ENCODE measurements around the gene FAM3B. TPM values are rescaled to one million over a fixed set of nuclear protein-coding genes. Genes with fewer than 3 reads are reported as not detected.
"Not testable (repeated sequence)": the region's sequence is repeated elsewhere in the genome, so short reads cannot be mapped to it uniquely, and the experiment has no call there.

Gene FAM3B
- total and polyA plus RNA-seq, 5 donors = 0.29 to 0.79 (median 0.58) TPM; not detected in 1

DNA sequence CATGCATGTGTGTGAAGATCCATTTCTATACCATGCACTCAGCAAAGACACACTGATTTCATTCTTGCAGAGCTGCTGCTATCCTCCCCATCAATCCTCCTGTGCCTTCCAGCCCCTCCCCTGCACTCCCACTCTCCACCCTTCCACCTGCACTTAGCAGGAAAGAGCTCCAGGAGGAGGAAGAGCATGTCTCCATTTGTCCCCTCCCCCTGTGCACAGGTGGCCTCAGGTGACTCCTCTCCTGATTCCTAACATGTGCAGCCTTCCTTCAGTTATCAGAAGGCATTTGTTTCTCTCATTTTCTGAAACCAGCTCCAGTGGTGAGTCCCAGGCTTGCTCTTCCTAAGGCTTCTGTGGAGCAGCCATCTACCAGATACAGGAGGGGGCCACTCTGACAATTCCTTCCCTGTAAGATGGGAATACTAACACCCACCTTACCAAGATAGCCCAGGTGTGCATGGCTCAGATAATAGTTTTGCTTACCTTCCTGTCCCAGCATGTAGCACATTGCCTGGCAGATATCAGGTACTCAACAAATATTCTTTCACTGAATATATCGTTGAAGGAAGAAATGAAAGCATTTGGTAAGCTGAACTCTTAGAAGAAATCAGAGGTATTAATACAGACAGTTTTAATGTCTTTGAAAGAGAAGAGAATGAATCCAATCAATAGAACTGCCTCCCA, 21.9 kb upstream of the FAM3B start:
- Histone ChIP-seq H3K9me3 (ENCODE audit: control insufficient read depth, low read length) (no peaks in the 10 kb centered on the region), H3K4me3 (ENCODE audit: low read length) (no peak overlapping the region), H3K27ac (ENCODE audit: low read length) (no peak overlapping the region), H3K27me3 (ENCODE audit: control insufficient read depth, insufficient read depth) (peaks cover 2% of the 10 kb centered on the region), H3K4me1 (ENCODE audit: control insufficient read depth, insufficient read depth, low read length) (no peaks in the 10 kb centered on the region)
- intact Hi-C loops (cut with DNase I) = no loop called here
- 86% methylated on average over 1 of the region's 1 CpG for WGBS
- DNase-seq (no peak), ATAC-seq (no peak)

DNA sequence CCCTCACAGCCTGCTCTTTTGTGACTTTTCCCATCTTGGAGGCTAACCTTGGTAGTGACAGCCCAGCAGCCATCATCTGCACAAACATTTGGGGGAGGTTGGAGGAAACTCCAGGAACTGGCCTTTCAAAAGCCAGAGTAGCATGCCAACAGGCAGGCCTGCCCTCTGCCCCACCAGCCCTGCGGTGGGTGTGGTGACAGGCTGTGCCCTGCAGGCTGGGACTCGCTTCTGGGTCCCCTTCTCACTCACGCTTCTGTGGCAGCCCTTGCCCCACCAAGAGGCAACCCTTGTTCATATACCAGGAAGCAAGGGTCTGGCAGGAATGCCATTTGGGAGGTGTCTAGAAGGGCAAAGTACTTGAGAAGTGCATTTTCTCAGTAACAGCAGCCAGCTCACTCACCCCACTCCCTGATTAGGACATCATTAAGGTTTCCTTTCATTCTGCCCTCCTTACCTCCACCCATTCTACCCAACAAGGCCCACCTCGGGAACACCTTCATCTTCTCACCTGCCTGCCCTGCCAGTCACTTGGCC, 20.8 kb upstream of the FAM3B start:
- 86% methylated on average over 4 of the region's 4 CpGs for WGBS
- DNase-seq (no peak), ATAC-seq (no peak)
- intact Hi-C loops (cut with DNase I) = no loop called here
- Histone ChIP-seq H3K27ac (ENCODE audit: low read length) (no peak overlapping the region), H3K9me3 (ENCODE audit: control insufficient read depth, low read length) (no peaks in the 10 kb centered on the region), H3K4me3 (ENCODE audit: low read length) (no peak overlapping the region), H3K27me3 (ENCODE audit: control insufficient read depth, insufficient read depth) (peaks cover 2% of the 10 kb centered on the region), H3K4me1 (ENCODE audit: control insufficient read depth, insufficient read depth, low read length) (no peaks in the 10 kb centered on the region)

- Histone ChIP-seq H3K4me3 (ENCODE audit: low read length) (no peak overlapping the region), H3K27me3 (ENCODE audit: control insufficient read depth, insufficient read depth) (no peaks in the 10 kb centered on the region), H3K9me3 (ENCODE audit: control insufficient read depth, low read length) (no peaks in the 10 kb centered on the region), H3K27ac (ENCODE audit: low read length) (no peak overlapping the region), H3K4me1 (ENCODE audit: control insufficient read depth, insufficient read depth, low read length) (no peaks in the 10 kb centered on the region)
- intact Hi-C loops (cut with DNase I) = no loop called here
- DNase-seq (no peak), ATAC-seq (no peak)
- 85% methylated on average over 1 of the region's 1 CpG for WGBS
These were observed 13.6 kb upstream of the FAM3B start for GRCh38 chr21:41302976-41303375.

DNA sequence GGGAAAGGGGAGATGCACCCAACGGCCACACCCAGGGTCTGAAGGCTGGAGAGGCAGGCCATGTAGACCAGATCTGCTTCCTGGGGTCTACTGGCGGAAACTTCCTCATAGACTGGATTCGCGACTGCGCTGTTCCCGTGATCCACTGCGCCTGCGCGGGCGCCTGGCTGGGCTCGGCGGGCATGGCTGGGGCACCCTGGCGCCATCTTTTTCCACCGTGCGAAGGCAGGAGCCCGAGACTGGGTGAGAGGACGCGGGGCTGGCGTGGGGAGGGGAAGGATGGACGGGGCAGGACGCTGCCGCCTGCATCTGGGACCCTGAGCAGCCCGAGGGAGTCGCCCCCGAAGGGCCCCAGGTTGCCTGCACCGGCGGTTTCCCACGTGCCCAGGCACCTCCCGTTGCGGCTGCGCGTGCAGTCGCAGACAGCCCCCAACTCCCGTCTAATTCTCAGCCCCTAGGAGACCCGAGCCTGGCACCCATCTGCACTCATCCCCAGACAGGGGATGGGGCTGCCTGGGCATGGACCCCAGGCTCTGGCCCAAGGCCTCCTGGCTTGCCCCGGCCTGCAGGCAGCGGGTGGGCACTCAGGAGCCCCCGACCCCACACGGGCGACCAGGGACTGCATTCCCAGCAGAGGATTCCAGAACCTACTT, 12.4 kb upstream of the FAM3B start:
- no peaks in the 10 kb centered on the region for H3K9me3 ChIP-seq (ENCODE audit: control insufficient read depth, low read length)
- intact Hi-C loops (cut with DNase I) = no loop called here
- no peaks in the 10 kb centered on the region for H3K27me3 ChIP-seq (ENCODE audit: control insufficient read depth, insufficient read depth)
- no peaks in the 10 kb centered on the region for H3K4me1 ChIP-seq (ENCODE audit: control insufficient read depth, insufficient read depth, low read length)
- 96% methylated on average over 40 of the region's 40 CpGs for WGBS
- H3K27ac ChIP-seq (ENCODE audit: low read length) = no peak overlapping the region
- ATAC-seq (no peak), DNase-seq (no peak)
- H3K4me3 ChIP-seq (ENCODE audit: low read length) = no peak overlapping the region

GRCh38 chr21:41307219-41307618, 9.4 kb upstream of the FAM3B start:
- no peak for ATAC-seq
- no peaks in the 10 kb centered on the region for H3K9me3 ChIP-seq (ENCODE audit: control insufficient read depth, low read length)
- intact Hi-C loops (cut with DNase I) = no loop called here

DNA sequence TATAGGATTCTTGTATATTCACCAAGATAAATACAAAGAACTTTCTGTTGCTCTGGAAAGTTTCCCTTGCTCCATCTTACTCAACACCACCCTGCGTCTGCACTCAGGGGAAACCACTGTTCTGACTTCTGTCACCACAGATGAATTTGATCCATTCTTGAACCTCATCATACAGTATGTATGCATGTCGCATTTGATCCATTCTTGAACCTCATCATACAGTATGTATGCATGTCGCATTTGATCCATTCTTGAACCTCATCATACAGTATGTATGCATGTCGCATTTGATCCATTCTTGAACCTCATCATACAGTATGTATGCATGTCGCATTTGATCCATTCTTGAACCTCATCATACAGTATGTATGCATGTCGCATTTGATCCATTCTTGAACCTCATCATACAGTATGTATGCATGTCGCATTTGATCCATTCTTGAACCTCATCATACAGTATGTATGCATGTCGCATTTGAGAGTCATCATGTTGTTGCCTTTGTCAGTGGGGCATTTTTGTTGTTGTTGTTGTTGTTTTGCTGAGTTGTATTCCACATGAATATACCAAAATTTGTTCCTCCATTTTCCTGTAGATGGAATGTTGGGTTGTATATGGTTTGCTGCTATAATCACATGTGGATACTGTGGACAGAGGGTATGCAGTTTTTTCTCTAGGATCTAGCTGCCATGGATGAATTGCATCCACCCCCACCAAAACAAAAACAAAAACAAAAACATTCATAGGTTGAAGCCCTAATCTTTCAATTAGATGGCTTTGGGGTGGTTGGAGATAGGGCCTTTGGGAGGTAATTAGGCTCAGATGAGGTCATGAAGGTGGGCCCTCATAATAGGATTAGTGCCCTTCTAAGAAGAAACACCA, 3.1 kb upstream of the FAM3B start:
- H3K27ac ChIP-seq (ENCODE audit: low read length) = not testable (repeated sequence)

More at GRCh38 chr21:41307219-41307618, 9.4 kb upstream of the FAM3B start:
- no peak for DNase-seq
- Histone ChIP-seq H3K4me1 (ENCODE audit: control insufficient read depth, insufficient read depth, low read length) (no peaks in the 10 kb centered on the region), H3K27me3 (ENCODE audit: control insufficient read depth, insufficient read depth) (no peaks in the 10 kb centered on the region), H3K27ac (ENCODE audit: low read length) (no peak overlapping the region), H3K4me3 (ENCODE audit: low read length) (no peak overlapping the region)

GRCh38 chr21:41315726-41316125, 875 bp upstream of the FAM3B start:
- intact Hi-C loops (cut with DNase I) = no loop called here
- 97% methylated on average over 6 of the region's 6 CpGs for WGBS
- no peaks in the 10 kb centered on the region for H3K9me3 ChIP-seq (ENCODE audit: control insufficient read depth, low read length)
- no peak for DNase-seq
- no peaks in the 10 kb centered on the region for H3K27me3 ChIP-seq (ENCODE audit: control insufficient read depth, insufficient read depth)
- H3K27ac ChIP-seq (ENCODE audit: low read length) = no peak overlapping the region
- no peaks in the 10 kb centered on the region for H3K4me1 ChIP-seq (ENCODE audit: control insufficient read depth, insufficient read depth, low read length)
- ATAC-seq = no peak
- no peak overlapping the region for H3K4me3 ChIP-seq (ENCODE audit: low read length)

More for the DNA sequence above, 3.1 kb upstream of the FAM3B start:
- H3K27me3 ChIP-seq (ENCODE audit: control insufficient read depth, insufficient read depth); ATAC-seq; H3K4me1 ChIP-seq (ENCODE audit: control insufficient read depth, insufficient read depth, low read length); intact Hi-C loops (cut with DNase I); DNase-seq; H3K4me3 ChIP-seq (ENCODE audit: low read length); H3K9me3 ChIP-seq (ENCODE audit: control insufficient read depth, low read length): not testable (repeated sequence)
- 95% methylated on average over 5 of the region's 8 CpGs for WGBS

- H3K27ac ChIP-seq (ENCODE audit: low read length) = no peak overlapping the region
- no peaks in the 10 kb centered on the region for H3K4me1 ChIP-seq (ENCODE audit: control insufficient read depth, insufficient read depth, low read length)
- DNase-seq (no peak), ATAC-seq (no peak)
- H3K9me3 ChIP-seq (ENCODE audit: control insufficient read depth, low read length) = no peaks in the 10 kb centered on the region
- intact Hi-C loops (cut with DNase I) = no loop called here
- H3K4me3 ChIP-seq (ENCODE audit: low read length) = peak overlapping the region; percentile 34
- no peaks in the 10 kb centered on the region for H3K27me3 ChIP-seq (ENCODE audit: control insufficient read depth, insufficient read depth)
- WGBS = 13% methylated on average over 19 of the region's 19 CpGs
These were observed 427 bp downstream of the FAM3B start for GRCh38 chr21:41317063-41317392.

DNA sequence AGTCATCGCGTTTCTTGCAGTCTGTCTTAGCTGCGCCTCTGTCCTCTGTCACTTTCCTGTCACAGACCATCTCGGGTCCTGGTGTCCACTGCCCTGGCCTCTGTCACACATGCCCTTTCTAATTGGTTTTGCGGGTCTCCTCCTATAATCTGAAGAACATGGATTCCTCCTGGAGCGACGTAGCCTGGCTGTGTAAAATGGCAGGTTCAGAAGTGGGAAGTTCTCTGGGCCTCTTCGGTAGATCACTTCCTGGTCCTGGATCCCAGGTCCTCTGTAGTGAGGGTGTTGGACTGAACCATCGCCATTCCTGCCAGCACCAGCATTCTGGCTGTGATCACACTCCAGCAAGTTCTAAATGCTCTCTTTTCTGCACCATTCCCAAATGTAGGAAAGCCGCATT, 857 bp downstream of the FAM3B start:
- H3K4me1 ChIP-seq (ENCODE audit: control insufficient read depth, insufficient read depth, low read length) = no peaks in the 10 kb centered on the region
- H3K4me3 ChIP-seq (ENCODE audit: low read length) = no peak overlapping the region
- intact Hi-C loops (cut with DNase I) = no loop called here
- no peaks in the 10 kb centered on the region for H3K9me3 ChIP-seq (ENCODE audit: control insufficient read depth, low read length)
- 79% methylated on average over 10 of the region's 10 CpGs for WGBS
- no peaks in the 10 kb centered on the region for H3K27me3 ChIP-seq (ENCODE audit: control insufficient read depth, insufficient read depth)
- no peak for ATAC-seq
- no peak overlapping the region for H3K27ac ChIP-seq (ENCODE audit: low read length)
- DNase-seq = no peak

- Histone ChIP-seq H3K27me3 (ENCODE audit: control insufficient read depth, insufficient read depth) (no peaks in the 10 kb centered on the region), H3K9me3 (ENCODE audit: control insufficient read depth, low read length) (no peaks in the 10 kb centered on the region), H3K4me3 (ENCODE audit: low read length) (no peak overlapping the region), H3K27ac (ENCODE audit: low read length) (no peak overlapping the region), H3K4me1 (ENCODE audit: control insufficient read depth, insufficient read depth, low read length) (no peaks in the 10 kb centered on the region)
- DNase-seq = no peak
- intact Hi-C loops (cut with DNase I) = no loop called here
- no peak for ATAC-seq
- WGBS = 93% methylated on average over 9 of the region's 9 CpGs
These were observed 1.6 kb downstream of the FAM3B start for GRCh38 chr21:41318218-41318617.

GRCh38 chr21:41319273-41319672, 2.7 kb downstream of the FAM3B start:
- no peaks in the 10 kb centered on the region for H3K9me3 ChIP-seq (ENCODE audit: control insufficient read depth, low read length)
- H3K27me3 ChIP-seq (ENCODE audit: control insufficient read depth, insufficient read depth) = no peaks in the 10 kb centered on the region
- no peak for ATAC-seq
- no peaks in the 10 kb centered on the region for H3K4me1 ChIP-seq (ENCODE audit: control insufficient read depth, insufficient read depth, low read length)
- no peak overlapping the region for H3K27ac ChIP-seq (ENCODE audit: low read length)
- intact Hi-C loops (cut with DNase I) = no loop called here
- no peak for DNase-seq
- WGBS = 81% methylated on average over 7 of the region's 7 CpGs
- H3K4me3 ChIP-seq (ENCODE audit: low read length) = no peak overlapping the region
